CD4-positive, alpha-beta memory T cell (primary cell): Measurements from ENCODE around the gene RNF175. TPM values are rescaled to one million over a fixed set of nuclear protein-coding genes. Genes with fewer than 3 reads are reported as not detected.

Source experiments
- CTCF ChIA-PET: fragments of 350-600 bp; sonication (Branson Sonifier 250); formaldehyde crosslinking; loops from one replicate; lab custom pipeline; 2021; ENCODE audit warnings: inconsistent platforms; ENCODE audit not compliant: partially characterized antibody; lab: Charles Lee
- POLR2A ChIA-PET: fragments of 350-600 bp; sonication (Branson Sonifier 250); formaldehyde crosslinking; loops from one replicate; lab custom pipeline; 2021; ENCODE audit not compliant: partially characterized antibody; lab: Charles Lee
- DNase-seq, 5 donors: peaks; one replicate each; pipeline versions ENCODE4 v3.0.0 to v3.0.0-alpha.2; 2020 to 2022; ENCODE audit warnings: mixed read lengths in 1 of 5
- H3K27ac ChIP-seq: one replicate; pipeline ENCODE4 v1.7.0; 2013; ENCODE audit warnings: low read depth, low read length
- H3K27me3 ChIP-seq: 2 replicates; pipeline ENCODE4 v1.7.0; 2013; ENCODE audit warnings: mild to moderate bottlenecking, low read length, moderate library complexity; ENCODE audit not compliant: insufficient read depth
- H3K36me3 ChIP-seq: 2 replicates; pipeline ENCODE4 v1.7.0; 2013; ENCODE audit warnings: mild to moderate bottlenecking, low read length, moderate library complexity; ENCODE audit not compliant: insufficient read depth
- H3K4me1 ChIP-seq: 2 replicates; pipeline ENCODE4 v1.7.0; 2013; ENCODE audit warnings: mild to moderate bottlenecking, low read length, moderate library complexity; ENCODE audit not compliant: insufficient read depth
- H3K4me3 ChIP-seq, 2 donors: one replicate each; pipeline ENCODE4 v1.7.0; 2013; ENCODE audit warnings: low read length in 2 of 2, mild to moderate bottlenecking in 1 of 2
- H3K9me3 ChIP-seq, 2 donors: one replicate each; pipeline ENCODE4 v1.7.0; 2013; ENCODE audit warnings: low read length in 2 of 2, control low read depth in 1 of 2; ENCODE audit not compliant: control insufficient read depth in 1 of 2
- H3K27ac Mint-ChIP-seq, 7 donors: one replicate each; pipeline ENCODE4 v1.8.0; 2020 to 2021; ENCODE audit warnings: mixed read lengths in 7 of 7, mild to moderate bottlenecking in 6 of 7, inconsistent platforms in 3 of 7, moderate library complexity in 3 of 7
- H3K27me3 Mint-ChIP-seq, 2 donors: one replicate each; pipeline ENCODE4 v1.8.0; 2020 to 2021; ENCODE audit warnings: mixed read lengths in 2 of 2
- H3K36me3 Mint-ChIP-seq, 2 donors: one replicate each; pipeline ENCODE4 v1.8.0; 2020 to 2021; ENCODE audit warnings: mixed read lengths in 2 of 2, inconsistent platforms in 1 of 2, mild to moderate bottlenecking in 1 of 2
- H3K4me1 Mint-ChIP-seq, 4 donors: one replicate each; pipeline ENCODE4 v1.8.0; 2020 to 2021; ENCODE audit warnings: mixed read lengths in 4 of 4, mild to moderate bottlenecking in 1 of 4
- H3K4me3 Mint-ChIP-seq, 8 donors: one replicate each; pipeline ENCODE4 v1.8.0; 2020 to 2021; ENCODE audit warnings: mixed read lengths in 8 of 8, mild to moderate bottlenecking in 7 of 8, moderate library complexity in 6 of 8, inconsistent platforms in 3 of 8
- H3K9me3 Mint-ChIP-seq, 8 donors: one replicate each; pipeline ENCODE4 v1.8.0; 2020 to 2021; ENCODE audit warnings: mixed read lengths in 8 of 8, mild to moderate bottlenecking in 5 of 8, inconsistent platforms in 3 of 8, moderate library complexity in 1 of 8
- intact Hi-C: fragments of 100-400 bp; cut with micrococcal nuclease; formaldehyde crosslinking; loops from one replicate; pipeline ENCODE4 v1.15.1; 2023
- polyA plus RNA-seq, 2 donors: library from polyadenylated mRNA; unstranded; fragments of 300-500 nt; fragmentation: Illumina TruSeq; gene quantifications; one replicate each; pipeline ENCODE4 v1.2.3, GENCODE V29; 2021
- total RNA-seq, 2 experiments: library from RNA; stranded (reverse); gene quantifications; one replicate each; pipeline ENCODE4 v1.2.3, GENCODE V29; 2021

RNF175 gene
- total and polyA plus RNA-seq, 4 experiments from 2014 or later: 0.24 to 0.67 (median 0.63) TPM

GRCh38 chr4:153763404-153763803, 3.6 kb upstream of the RNF175 start:
- Histone ChIP-seq H3K27me3 (peaks cover 14% of the 10 kb centered on the region), H3K36me3 (no peaks in the 10 kb centered on the region), H3K4me3 (no peak overlapping the region), H3K9me3 (no peaks in the 10 kb centered on the region), H3K27ac (no peak overlapping the region), H3K4me1 (no peaks in the 10 kb centered on the region)
- Mint-ChIP-seq H3K27ac (no peak overlapping the region), H3K27me3 (peaks cover 18 to 44% of the 10 kb centered on the region in 2 donors), H3K9me3 (peaks cover 0 to 8% (median 0%) of the 10 kb centered on the region in 8 donors), H3K4me1 (peaks cover 3 to 6% (median 5%) of the 10 kb centered on the region in 4 donors), H3K36me3 (no peaks in the 10 kb centered on the region), H3K4me3 (no peak overlapping the region)
- ChIA-PET POLR2A (no interaction called here), CTCF (interaction anchor here (0.8 kb wide), 1 partner anchor 14 kb away, joined by 3 read pairs; no protein-coding TSS in a partner anchor)
- intact Hi-C loops: no loop called here
- no peak for DNase-seq

GRCh38 chr4:153758688-153759406, 977 bp downstream of the RNF175 start:
- Mint-ChIP-seq H3K4me3 (peak overlapping the region; percentile 25 to 72 (median 66)), H3K27me3 (peaks cover 22 to 39% of the 10 kb centered on the region in 2 donors), H3K27ac (no peak overlapping the region), H3K9me3 (peaks cover 0 to 8% (median 0%) of the 10 kb centered on the region in 8 donors), H3K4me1 (peaks cover 8 to 22% (median 11%) of the 10 kb centered on the region in 4 donors), H3K36me3 (no peaks in the 10 kb centered on the region)
- Histone ChIP-seq H3K4me1 (peaks cover 4% of the 10 kb centered on the region), H3K4me3 (no peak overlapping the region), H3K36me3 (no peaks in the 10 kb centered on the region), H3K27ac (no peak overlapping the region), H3K9me3 (no peaks in the 10 kb centered on the region), H3K27me3 (peaks cover 14% of the 10 kb centered on the region)
- ChIA-PET POLR2A (no interaction called here), CTCF (no interaction called here)
- intact Hi-C loops: no loop called here
- DNase-seq: no peak

- H3K36me3 Mint-ChIP-seq: no peaks in the 10 kb centered on the region
- peaks cover 8 to 22% (median 11%) of the 10 kb centered on the region in 4 donors for H3K4me1 Mint-ChIP-seq
- H3K27me3 ChIP-seq: peaks cover 14% of the 10 kb centered on the region
- H3K36me3 ChIP-seq: no peaks in the 10 kb centered on the region
- POLR2A ChIA-PET: no interaction called here
- CTCF ChIA-PET: interaction anchor here (0.9 kb wide), 1 partner anchor 9 kb away, joined by 4 read pairs; no protein-coding TSS in a partner anchor
- peak overlapping the region in 7 of 8 donors; percentile 18 to 70 (median 49) for H3K4me3 Mint-ChIP-seq
- peaks cover 17 to 34% of the 10 kb centered on the region in 2 donors for H3K27me3 Mint-ChIP-seq
- peaks cover 0 to 3% (median 0%) of the 10 kb centered on the region in 8 donors for H3K9me3 Mint-ChIP-seq
- H3K4me1 ChIP-seq: peaks cover 4% of the 10 kb centered on the region
- no peak for DNase-seq
- H3K9me3 ChIP-seq: no peaks in the 10 kb centered on the region
- intact Hi-C loops: no loop called here
- no peak overlapping the region for H3K4me3 ChIP-seq
- no peak overlapping the region for H3K27ac ChIP-seq
- no peak overlapping the region for H3K27ac Mint-ChIP-seq
Observed at GRCh38 chr4:153758136-153758535, 1.7 kb downstream of the RNF175 start.

GRCh38 chr4:153757407-153757806, 2.4 kb downstream of the RNF175 start:
- no peak for DNase-seq
- H3K27me3 Mint-ChIP-seq: peaks cover 17 to 30% of the 10 kb centered on the region in 2 donors
- H3K27ac ChIP-seq: no peak overlapping the region
- peaks cover 8 to 22% (median 11%) of the 10 kb centered on the region in 4 donors for H3K4me1 Mint-ChIP-seq
- no peaks in the 10 kb centered on the region for H3K36me3 ChIP-seq
- H3K27me3 ChIP-seq: peaks cover 14% of the 10 kb centered on the region
- peak overlapping the region in 1 of 7 donors; percentile 14 for H3K27ac Mint-ChIP-seq
- H3K9me3 Mint-ChIP-seq: peaks cover 0 to 3% (median 0%) of the 10 kb centered on the region in 8 donors
- intact Hi-C loops: no loop called here
- H3K4me1 ChIP-seq: peaks cover 4% of the 10 kb centered on the region
- H3K9me3 ChIP-seq: no peaks in the 10 kb centered on the region
- no peaks in the 10 kb centered on the region for H3K36me3 Mint-ChIP-seq
- H3K4me3 Mint-ChIP-seq: no peak overlapping the region
- CTCF ChIA-PET: interaction anchor here (0.9 kb wide), 1 partner anchor 8 kb away, joined by 4 read pairs; no protein-coding TSS in a partner anchor
- POLR2A ChIA-PET: no interaction called here
- H3K4me3 ChIP-seq: no peak overlapping the region

GRCh38 chr4:153755186-153755585, 4.6 kb downstream of the RNF175 start:
- H3K9me3 Mint-ChIP-seq: no peaks in the 10 kb centered on the region
- DNase-seq: no peak
- peaks cover 4% of the 10 kb centered on the region for H3K4me1 ChIP-seq
- intact Hi-C loops: no loop called here
- no peaks in the 10 kb centered on the region for H3K36me3 ChIP-seq
- H3K27me3 Mint-ChIP-seq: peaks cover 10 to 13% of the 10 kb centered on the region in 2 donors
- no peak overlapping the region for H3K4me3 ChIP-seq
- CTCF ChIA-PET: interaction anchor here (1.4 kb wide), 1 partner anchor 8 kb away, joined by 4 read pairs; no protein-coding TSS in a partner anchor
- no peaks in the 10 kb centered on the region for H3K36me3 Mint-ChIP-seq
- peak overlapping the region in 3 of 8 donors; percentile 3 to 19 (median 4) for H3K4me3 Mint-ChIP-seq
- peak overlapping the region in 2 of 7 donors; percentile 62 to 63 for H3K27ac Mint-ChIP-seq
- peaks cover 6% of the 10 kb centered on the region for H3K27me3 ChIP-seq
- POLR2A ChIA-PET: no interaction called here
- peaks cover 8 to 22% (median 11%) of the 10 kb centered on the region in 4 donors for H3K4me1 Mint-ChIP-seq
- no peak overlapping the region for H3K27ac ChIP-seq
- no peaks in the 10 kb centered on the region for H3K9me3 ChIP-seq

- H3K4me3 ChIP-seq: no peak overlapping the region
- no peaks in the 10 kb centered on the region for H3K9me3 ChIP-seq
- H3K4me1 Mint-ChIP-seq: peaks cover 0 to 9% (median 2%) of the 10 kb centered on the region in 4 donors
- H3K4me1 ChIP-seq: peaks cover 3% of the 10 kb centered on the region
- no peak overlapping the region for H3K4me3 Mint-ChIP-seq
- no peaks in the 10 kb centered on the region for H3K27me3 ChIP-seq
- no peaks in the 10 kb centered on the region for H3K36me3 ChIP-seq
- H3K27ac ChIP-seq: no peak overlapping the region
- H3K9me3 Mint-ChIP-seq: no peaks in the 10 kb centered on the region
- no peaks in the 10 kb centered on the region for H3K36me3 Mint-ChIP-seq
- DNase-seq: peak; percentile 54 to 63 (median 58)
- intact Hi-C loops: loop anchor here (1.0 kb wide), 4 partner anchors 107 to 607 kb away; partner anchors contain the start of gene MND1
- CTCF ChIA-PET: interaction anchor here (0.7 to 3.2 kb wide), 22 partner anchors 8 to 607 kb away, joined by 3 to 29 read pairs (median 4); no protein-coding TSS in a partner anchor
- H3K27me3 Mint-ChIP-seq: peaks cover 0 to 2% of the 10 kb centered on the region in 2 donors
- POLR2A ChIA-PET: interaction anchor here (1.3 kb wide), 1 partner anchor 12 kb away, joined by 3 read pairs; no protein-coding TSS in a partner anchor
- H3K27ac Mint-ChIP-seq: no peak overlapping the region
Observed at GRCh38 chr4:153750197-153750817, 9.5 kb downstream of the RNF175 start.

- Histone ChIP-seq H3K36me3 (no peaks in the 10 kb centered on the region), H3K9me3 (no peaks in the 10 kb centered on the region), H3K27ac (no peak overlapping the region), H3K4me3 (no peak overlapping the region), H3K4me1 (no peaks in the 10 kb centered on the region), H3K27me3 (no peaks in the 10 kb centered on the region)
- ChIA-PET CTCF (interaction anchor here (2.0 to 3.2 kb wide), 3 partner anchors 10 to 113 kb away, joined by 10 to 29 read pairs (median 19); no protein-coding TSS in a partner anchor), POLR2A (interaction anchor here (0.8 kb wide), 1 partner anchor 31 kb away, joined by 3 read pairs; no protein-coding TSS in a partner anchor)
- H3K27me3 Mint-ChIP-seq: peaks cover 0 to 2% of the 10 kb centered on the region in 2 donors
- H3K27ac Mint-ChIP-seq: no peak overlapping the region
- intact Hi-C loops: no loop called here
- H3K9me3 Mint-ChIP-seq: no peaks in the 10 kb centered on the region
- DNase-seq: no peak
- no peak overlapping the region for H3K4me3 Mint-ChIP-seq
- H3K4me1 Mint-ChIP-seq: no peaks in the 10 kb centered on the region
- no peaks in the 10 kb centered on the region for H3K36me3 Mint-ChIP-seq
Observed at GRCh38 chr4:153748378-153748777, 11.4 kb downstream of the RNF175 start.
